Middle frontal gyrus (tissue), 1 donor: ENCODE measurements around the gene C1QTNF8.

Source experiments
- DNase-seq: peaks from one replicate; pipeline ENCODE4 v3.0.0-alpha.2; 2015; ENCODE audit warnings: low spot score; ENCODE audit errors: extremely low spot score

C1QTNF8 gene

DNA sequence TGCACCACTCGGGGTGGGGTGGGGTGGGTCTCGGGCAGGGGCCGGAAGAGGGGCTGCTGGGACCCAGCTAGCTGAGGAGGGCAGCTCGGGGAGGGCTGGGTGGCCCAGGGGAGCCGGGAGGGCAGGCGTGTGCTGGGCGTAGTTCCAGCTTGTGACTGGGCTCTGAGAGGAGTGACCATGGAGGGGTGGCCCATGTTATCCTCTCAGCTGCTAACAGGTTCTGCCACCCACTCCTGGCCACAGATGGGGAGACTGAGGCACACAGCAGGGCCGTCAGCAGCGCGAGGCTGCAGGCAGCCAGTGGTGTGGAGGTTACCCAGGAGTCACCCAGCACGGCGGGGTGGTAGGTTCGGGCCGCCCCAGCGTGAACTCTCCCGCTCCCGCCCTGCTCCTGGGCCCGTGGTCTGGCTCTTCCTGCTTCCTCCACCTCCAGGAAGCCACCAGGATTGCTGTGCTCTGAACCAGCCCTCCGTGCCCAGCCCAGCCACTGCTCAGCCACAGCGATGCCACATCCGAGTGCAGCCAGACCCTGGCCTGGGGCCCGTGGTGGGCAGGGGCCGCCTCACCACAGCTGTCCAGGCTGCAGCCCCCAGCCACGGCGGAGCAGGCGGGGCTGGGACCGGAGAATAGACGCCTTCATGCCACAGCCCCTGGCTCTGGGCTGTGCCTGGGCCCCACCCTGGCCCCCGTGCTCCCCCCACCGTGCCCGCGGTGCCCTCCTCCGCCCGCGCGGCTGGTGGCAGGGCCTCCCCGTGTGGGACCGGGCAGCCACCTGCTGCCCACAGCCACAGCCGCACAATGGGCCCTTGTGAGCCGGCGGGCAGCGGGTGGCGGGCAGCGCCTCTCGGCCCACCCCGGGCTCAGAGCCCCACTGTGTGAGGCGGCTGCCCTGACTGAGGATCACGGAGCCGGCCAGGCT is 49.8 kb downstream of the C1QTNF8 start:
- DNase-seq = peak; percentile 62

GRCh38 chr16:1045310-1045992 is 50.6 kb downstream of the C1QTNF8 start:
- DNase-seq = no peak

GRCh38 chr16:1044460-1045309 is 51.4 kb downstream of the C1QTNF8 start:
- no peak for DNase-seq

DNA sequence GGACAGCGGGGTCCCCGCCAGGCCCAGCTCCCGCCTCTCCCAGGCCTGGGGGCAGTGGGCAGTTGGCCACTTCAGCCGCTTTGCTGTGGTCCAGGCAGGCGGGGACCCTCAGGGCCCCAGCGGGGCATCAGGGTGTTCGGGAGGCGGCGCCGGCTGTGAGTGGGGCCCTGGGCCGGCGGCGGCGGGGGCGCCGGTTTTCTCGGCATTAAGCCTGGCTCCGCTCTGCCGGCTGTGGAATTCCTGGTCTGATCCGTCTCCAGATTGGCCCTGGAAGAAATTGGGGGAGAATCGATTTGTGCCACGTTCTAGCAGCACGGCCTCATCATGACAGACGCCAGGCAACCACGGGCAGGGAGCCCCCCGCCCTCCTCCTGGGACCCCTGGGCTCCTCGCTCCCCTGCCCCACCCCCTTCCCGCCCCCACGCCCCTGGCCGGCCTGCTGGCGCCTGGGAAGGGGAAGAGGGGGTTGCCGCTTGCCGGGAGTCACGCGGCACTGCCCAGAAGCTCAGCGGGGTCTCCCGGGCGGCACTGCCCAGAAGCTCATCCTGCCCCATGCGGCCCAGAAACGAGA is 52.1 kb downstream of the C1QTNF8 start:
- no peak for DNase-seq

DNA sequence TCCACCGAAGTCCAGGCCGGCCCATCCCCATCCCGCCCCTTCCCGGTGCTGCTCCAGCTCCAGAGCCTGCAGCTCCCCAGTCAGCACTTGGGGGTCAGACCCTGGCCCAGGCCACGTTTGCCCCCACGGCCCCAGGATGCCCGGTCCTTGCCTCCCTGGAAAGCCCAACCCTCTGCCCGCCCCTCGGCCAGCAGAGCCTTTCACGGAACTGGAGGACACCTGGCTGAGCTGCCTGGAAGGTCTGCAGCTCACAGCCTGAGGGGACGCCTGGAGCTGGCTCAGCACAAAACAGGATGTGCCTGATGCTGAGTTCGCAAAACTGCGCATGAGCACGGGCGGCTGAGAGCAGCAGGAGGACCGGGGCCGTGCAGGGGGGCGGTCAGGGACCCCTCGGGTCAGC is 53.2 kb downstream of the C1QTNF8 start:
- DNase-seq = no peak

- DNase-seq = no peak
These were observed 53.8 kb downstream of the C1QTNF8 start for GRCh38 chr16:1042049-1042744.

DNA sequence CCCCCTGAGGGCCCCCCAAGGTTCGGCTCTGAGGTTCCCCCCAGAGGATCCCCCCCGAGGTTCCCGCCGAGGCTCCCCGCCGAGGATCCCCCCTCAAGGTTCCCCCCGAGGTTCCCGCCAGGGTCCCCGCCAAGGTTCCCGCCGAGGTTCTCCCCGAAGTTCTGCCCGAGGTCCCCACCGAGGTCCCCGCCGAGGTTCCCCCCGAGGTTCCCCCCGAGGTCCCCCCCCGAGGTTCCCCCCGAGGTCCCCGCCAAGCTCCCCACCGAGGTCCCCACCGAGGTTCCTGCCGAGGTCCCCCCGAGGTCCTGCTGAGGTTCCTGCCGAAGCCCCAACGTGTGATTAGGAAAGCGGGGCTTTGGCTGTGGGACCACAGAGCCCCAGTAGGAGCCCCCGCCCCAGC is 55.7 kb downstream of the C1QTNF8 start:
- DNase-seq = no peak

DNA sequence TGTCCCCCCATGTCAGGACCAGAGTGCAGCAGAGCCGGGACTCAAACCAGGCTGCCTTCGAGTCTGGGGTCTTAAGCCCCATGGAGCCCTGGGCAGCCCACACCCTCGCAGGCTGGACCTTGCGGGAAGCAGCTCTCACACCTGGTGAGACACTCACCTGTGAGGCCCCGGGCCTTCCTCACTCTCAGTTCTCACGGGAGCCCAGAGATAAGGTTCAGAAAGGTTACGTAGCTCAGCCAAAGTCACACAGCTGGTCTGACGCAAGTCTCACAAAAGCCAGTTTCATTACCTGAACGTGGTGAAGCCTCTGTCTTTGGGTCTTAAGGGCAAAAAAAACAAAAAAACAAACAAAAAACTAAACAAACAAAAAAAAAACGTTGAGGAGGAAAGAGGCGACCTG is 56.3 kb downstream of the C1QTNF8 start:
- no peak for DNase-seq

DNA sequence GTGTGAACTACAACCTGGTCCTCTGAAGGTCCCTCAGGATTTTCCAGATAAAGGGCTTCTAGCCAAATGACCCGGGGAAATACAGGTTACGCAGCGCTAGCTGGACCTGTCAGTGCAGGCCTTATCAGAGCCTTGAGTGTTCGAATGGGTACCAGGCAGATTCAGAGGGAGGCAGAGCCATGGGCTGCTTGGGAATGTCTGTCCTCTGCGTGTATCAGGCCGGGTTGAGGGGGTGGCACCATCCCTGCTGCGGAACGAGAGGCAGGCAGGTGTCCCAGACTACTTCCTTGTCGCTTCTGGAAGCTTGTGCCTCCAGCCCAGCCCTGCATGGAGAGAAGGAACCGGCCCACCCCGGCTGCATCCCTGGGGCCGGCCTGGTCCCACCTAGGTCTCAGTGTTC is 57.1 kb downstream of the C1QTNF8 start:
- DNase-seq = no peak
